KMS-11 (cell line): ENCODE data around the gene SLC6A4.

ENCODE experiments used
- H2AFZ ChIP-seq: fragments of 200-600 bp; sonication (generic); 2 replicates; pipeline ENCODE4 v1.6.1; 2016; ENCODE audit warnings: antibody characterized with exemption, mixed run types, low read depth
- H3K27ac ChIP-seq: fragments of 200-600 bp; sonication (generic); 2 replicates; pipeline ENCODE4 v1.6.1; 2016; ENCODE audit warnings: mild to moderate bottlenecking, mixed run types
- H3K27me3 ChIP-seq: fragments of 200-600 bp; sonication (generic); 2 replicates; pipeline ENCODE4 v1.6.1; 2017; ENCODE audit warnings: mild to moderate bottlenecking, low read depth, mixed run types, moderate library complexity; ENCODE audit not compliant: insufficient read depth
- H3K36me3 ChIP-seq: fragments of 200-600 bp; sonication (generic); 2 replicates; pipeline ENCODE4 v1.6.1; 2017; ENCODE audit warnings: mild to moderate bottlenecking, mixed run types; ENCODE audit not compliant: insufficient read depth
- H3K4me1 ChIP-seq: fragments of 200-600 bp; sonication (generic); 2 replicates; pipeline ENCODE4 v1.6.1; 2016; ENCODE audit warnings: mild to moderate bottlenecking, low read depth, mixed run types; ENCODE audit not compliant: poor library complexity, severe bottlenecking
- H3K4me2 ChIP-seq: fragments of 200-600 bp; sonication (generic); 2 replicates; pipeline ENCODE4 v1.7.0; 2016; ENCODE audit warnings: mild to moderate bottlenecking, mixed run types
- H3K4me3 ChIP-seq: fragments of 200-600 bp; sonication (generic); IDR thresholded peaks from 2 replicates; pipeline ENCODE4 v1.6.1; 2017; ENCODE audit warnings: low read depth, low read length, mixed read lengths; ENCODE audit not compliant: insufficient read depth
- H3K79me2 ChIP-seq: fragments of 200-600 bp; sonication (generic); 2 replicates; pipeline ENCODE4 v1.6.1; 2016; ENCODE audit warnings: low read depth, mixed run types; ENCODE audit not compliant: insufficient read depth
- H3K9ac ChIP-seq: fragments of 200-600 bp; sonication (generic); 2 replicates; pipeline ENCODE4 v1.6.1; 2016; ENCODE audit warnings: mild to moderate bottlenecking, mixed run types
- H4K20me1 ChIP-seq: fragments of 200-600 bp; sonication (generic); 2 replicates; pipeline ENCODE4 v1.6.1; 2016; ENCODE audit warnings: mild to moderate bottlenecking, mixed run types; ENCODE audit not compliant: insufficient read depth
- TF ChIP-seq, protein P1 (sequence below): fragments of 200-600 bp; sonication (generic); conservative IDR thresholded peaks from 2 replicates; pipeline ENCODE4 v1.6.1; 2017; ENCODE audit warnings: low read depth, mild to moderate bottlenecking, antibody characterized with exemption, low read length, moderate library complexity, mixed read lengths

Gene SLC6A4

GRCh38 chr17:30210901-30211300 is 24.6 kb downstream of the SLC6A4 start:
- Histone ChIP-seq H3K9ac (no peak overlapping the region), H3K27me3 (no peaks in the 10 kb centered on the region), H4K20me1 (no peaks in the 10 kb centered on the region), H3K4me2 (no peak overlapping the region), H3K4me3 (no peak overlapping the region), H2AFZ (no peak overlapping the region), H3K36me3 (no peaks in the 10 kb centered on the region), H3K79me2 (no peaks in the 10 kb centered on the region), H3K4me1 (peaks cover 5% of the 10 kb centered on the region), H3K27ac (no peak overlapping the region)
- TF ChIP-seq, protein P1, sequence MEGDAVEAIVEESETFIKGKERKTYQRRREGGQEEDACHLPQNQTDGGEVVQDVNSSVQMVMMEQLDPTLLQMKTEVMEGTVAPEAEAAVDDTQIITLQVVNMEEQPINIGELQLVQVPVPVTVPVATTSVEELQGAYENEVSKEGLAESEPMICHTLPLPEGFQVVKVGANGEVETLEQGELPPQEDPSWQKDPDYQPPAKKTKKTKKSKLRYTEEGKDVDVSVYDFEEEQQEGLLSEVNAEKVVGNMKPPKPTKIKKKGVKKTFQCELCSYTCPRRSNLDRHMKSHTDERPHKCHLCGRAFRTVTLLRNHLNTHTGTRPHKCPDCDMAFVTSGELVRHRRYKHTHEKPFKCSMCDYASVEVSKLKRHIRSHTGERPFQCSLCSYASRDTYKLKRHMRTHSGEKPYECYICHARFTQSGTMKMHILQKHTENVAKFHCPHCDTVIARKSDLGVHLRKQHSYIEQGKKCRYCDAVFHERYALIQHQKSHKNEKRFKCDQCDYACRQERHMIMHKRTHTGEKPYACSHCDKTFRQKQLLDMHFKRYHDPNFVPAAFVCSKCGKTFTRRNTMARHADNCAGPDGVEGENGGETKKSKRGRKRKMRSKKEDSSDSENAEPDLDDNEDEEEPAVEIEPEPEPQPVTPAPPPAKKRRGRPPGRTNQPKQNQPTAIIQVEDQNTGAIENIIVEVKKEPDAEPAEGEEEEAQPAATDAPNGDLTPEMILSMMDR = no peak

- H3K79me2 ChIP-seq = no peaks in the 10 kb centered on the region
- peaks cover 5% of the 10 kb centered on the region for H3K4me1 ChIP-seq
- no peaks in the 10 kb centered on the region for H3K36me3 ChIP-seq
- no peaks in the 10 kb centered on the region for H4K20me1 ChIP-seq
- no peak overlapping the region for H3K4me3 ChIP-seq
- H3K27ac ChIP-seq = no peak overlapping the region
- no peak overlapping the region for H3K4me2 ChIP-seq
- H3K9ac ChIP-seq = no peak overlapping the region
- TF ChIP-seq, protein P1 = no peak
- H2AFZ ChIP-seq = no peak overlapping the region
- H3K27me3 ChIP-seq = no peaks in the 10 kb centered on the region
Observed at GRCh38 chr17:30210366-30210765, 25.1 kb downstream of the SLC6A4 start.

DNA sequence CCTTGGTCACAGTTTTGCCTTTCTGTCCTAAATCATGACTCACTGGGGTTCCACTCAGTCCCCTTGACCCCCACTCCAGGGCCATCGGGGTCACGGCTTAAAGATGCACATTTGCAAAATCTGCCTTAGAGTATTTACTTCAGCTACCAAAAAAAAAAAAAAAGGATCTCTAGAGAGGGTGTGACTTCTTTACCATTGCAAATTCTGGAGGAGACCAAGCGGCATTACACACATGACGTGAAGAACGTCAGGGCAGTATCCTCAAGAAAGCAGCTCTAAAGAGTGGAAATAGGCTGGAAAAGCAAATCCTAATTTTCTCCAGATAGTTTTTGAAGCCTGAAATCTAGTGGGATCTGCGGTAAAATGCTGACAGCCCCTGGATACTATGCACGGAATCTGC is 25.6 kb downstream of the SLC6A4 start:
- Histone ChIP-seq H3K27me3 (no peaks in the 10 kb centered on the region), H3K36me3 (no peaks in the 10 kb centered on the region), H2AFZ (no peak overlapping the region), H4K20me1 (no peaks in the 10 kb centered on the region), H3K4me3 (no peak overlapping the region), H3K27ac (no peak overlapping the region), H3K79me2 (no peaks in the 10 kb centered on the region), H3K4me2 (no peak overlapping the region), H3K9ac (no peak overlapping the region), H3K4me1 (peaks cover 5% of the 10 kb centered on the region)
- TF ChIP-seq, protein P1 = no peak

DNA sequence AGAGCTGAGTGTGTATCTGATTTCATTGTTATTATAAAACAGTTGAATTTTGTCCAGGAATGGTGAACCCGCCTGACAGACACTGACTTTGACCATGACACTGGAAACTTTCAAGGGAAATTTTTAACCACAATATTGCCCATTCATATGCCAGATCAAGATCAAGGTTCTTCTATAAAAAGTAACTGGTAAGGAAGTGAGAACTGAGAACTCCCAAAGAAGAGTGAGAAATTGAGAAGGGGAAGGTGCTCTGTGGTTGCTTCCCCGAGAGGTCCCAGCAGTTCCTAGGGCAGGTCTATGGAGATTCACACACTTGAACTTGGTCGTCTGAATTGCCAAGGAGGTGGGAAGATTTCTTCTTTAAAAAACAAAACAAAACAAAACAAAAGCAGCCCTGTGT is 27.3 kb downstream of the SLC6A4 start:
- H3K36me3 ChIP-seq = no peaks in the 10 kb centered on the region
- peaks cover 5% of the 10 kb centered on the region for H3K4me1 ChIP-seq
- TF ChIP-seq, protein P1 = no peak
- no peak overlapping the region for H3K9ac ChIP-seq
- no peak overlapping the region for H3K4me2 ChIP-seq
- H3K27me3 ChIP-seq = no peaks in the 10 kb centered on the region
- H3K27ac ChIP-seq = no peak overlapping the region
- no peak overlapping the region for H3K4me3 ChIP-seq
- H2AFZ ChIP-seq = no peak overlapping the region
- H4K20me1 ChIP-seq = no peaks in the 10 kb centered on the region
- H3K79me2 ChIP-seq = no peaks in the 10 kb centered on the region

GRCh38 chr17:30207655-30208054 is 27.8 kb downstream of the SLC6A4 start:
- H3K27me3 ChIP-seq = no peaks in the 10 kb centered on the region
- H3K4me3 ChIP-seq = no peak overlapping the region
- no peak overlapping the region for H3K9ac ChIP-seq
- no peaks in the 10 kb centered on the region for H4K20me1 ChIP-seq
- H3K36me3 ChIP-seq = no peaks in the 10 kb centered on the region
- no peak overlapping the region for H3K27ac ChIP-seq
- H3K4me2 ChIP-seq = no peak overlapping the region
- TF ChIP-seq, protein P1 = no peak
- H3K4me1 ChIP-seq = peaks cover 5% of the 10 kb centered on the region
- no peaks in the 10 kb centered on the region for H3K79me2 ChIP-seq
- no peak overlapping the region for H2AFZ ChIP-seq
